Measurements from ENCODE around the gene RNF213. TPM values are rescaled to one million over a fixed set of nuclear protein-coding genes. Genes with fewer than 3 reads are reported as not detected.

Gene RNF213
- polyA plus RNA-seq, 3 donors from 2014 or later, result 12.7 to 117 (median 25.9) TPM

GRCh38 chr17:80352216-80352895, 91.7 kb downstream of the RNF213 start:
- DNase-seq, result no peak
- Mint-ChIP-seq H3K4me3 (no peak overlapping the region), H3K27me3 (ENCODE audit: low read depth in 3 of 3) (peaks cover 7 to 36% (median 25%) of the 10 kb centered on the region in 3 donors), H3K4me1 (peaks cover 0 to 2% of the 10 kb centered on the region in 2 donors), H3K9me3 (no peaks in the 10 kb centered on the region), H3K36me3 (peaks cover 42 to 70% (median 50%) of the 10 kb centered on the region in 3 donors), H3K27ac (peak overlapping the region in 2 of 6 donors; percentile 36 to 40)

- H3K4me3 Mint-ChIP-seq, result peak overlapping the region in 2 of 5 donors; percentile 23 to 49
- no peak for DNase-seq
Observed at GRCh38 chr17:80352991-80353665, 92.5 kb downstream of the RNF213 start.

GRCh38 chr17:80353718-80354275, 93.1 kb downstream of the RNF213 start:
- H3K4me1 Mint-ChIP-seq, result peaks cover 0 to 2% of the 10 kb centered on the region in 2 donors
- H3K9me3 Mint-ChIP-seq, result no peaks in the 10 kb centered on the region
- no peak overlapping the region for H3K4me3 Mint-ChIP-seq
- no peak for DNase-seq
- H3K36me3 Mint-ChIP-seq, result peaks cover 39 to 65% (median 45%) of the 10 kb centered on the region in 3 donors
- H3K27me3 Mint-ChIP-seq (ENCODE audit: low read depth in 3 of 3), result peaks cover 7 to 35% (median 20%) of the 10 kb centered on the region in 3 donors
- H3K27ac Mint-ChIP-seq, result no peak overlapping the region

More at GRCh38 chr17:80352991-80353665, 92.5 kb downstream of the RNF213 start:
- Mint-ChIP-seq H3K36me3 (peaks cover 41 to 68% (median 48%) of the 10 kb centered on the region in 3 donors), H3K4me1 (peaks cover 0 to 2% of the 10 kb centered on the region in 2 donors), H3K27me3 (ENCODE audit: low read depth in 3 of 3) (peaks cover 7 to 34% (median 23%) of the 10 kb centered on the region in 3 donors), H3K9me3 (no peaks in the 10 kb centered on the region), H3K27ac (no peak overlapping the region)

- Mint-ChIP-seq H3K27ac (peak overlapping the region in 1 of 6 donors; percentile 7), H3K4me1 (no peaks in the 10 kb centered on the region), H3K4me3 (no peak overlapping the region), H3K36me3 (peaks cover 34 to 63% (median 41%) of the 10 kb centered on the region in 3 donors), H3K27me3 (ENCODE audit: low read depth in 3 of 3) (peaks cover 7 to 32% (median 24%) of the 10 kb centered on the region in 3 donors), H3K9me3 (no peaks in the 10 kb centered on the region)
- no peak for DNase-seq
Observed at GRCh38 chr17:80354336-80354735, 93.7 kb downstream of the RNF213 start.

GRCh38 chr17:80356231-80356856, 95.7 kb downstream of the RNF213 start:
- Mint-ChIP-seq H3K9me3 (no peaks in the 10 kb centered on the region), H3K27me3 (ENCODE audit: low read depth in 3 of 3) (peaks cover 4 to 27% (median 27%) of the 10 kb centered on the region in 3 donors), H3K36me3 (peaks cover 34 to 62% (median 44%) of the 10 kb centered on the region in 3 donors), H3K27ac (peak overlapping the region in 1 of 6 donors; percentile 40), H3K4me3 (no peak overlapping the region), H3K4me1 (no peaks in the 10 kb centered on the region)
- DNase-seq, result no peak

- Mint-ChIP-seq H3K27me3 (ENCODE audit: low read depth in 3 of 3) (peaks cover 4 to 32% (median 29%) of the 10 kb centered on the region in 3 donors), H3K36me3 (peaks cover 36 to 63% (median 43%) of the 10 kb centered on the region in 3 donors), H3K4me3 (no peak overlapping the region), H3K27ac (peak overlapping the region in 1 of 6 donors; percentile 28), H3K4me1 (no peaks in the 10 kb centered on the region), H3K9me3 (no peaks in the 10 kb centered on the region)
- DNase-seq, result no peak
Observed at GRCh38 chr17:80358131-80358530, 97.5 kb downstream of the RNF213 start.

GRCh38 chr17:80358861-80359260, 98.2 kb downstream of the RNF213 start:
- H3K27ac Mint-ChIP-seq, result no peak overlapping the region
- no peaks in the 10 kb centered on the region for H3K9me3 Mint-ChIP-seq
- DNase-seq, result no peak
- H3K4me3 Mint-ChIP-seq, result no peak overlapping the region
- H3K27me3 Mint-ChIP-seq (ENCODE audit: low read depth in 3 of 3), result peaks cover 2 to 30% (median 30%) of the 10 kb centered on the region in 3 donors
- peaks cover 36 to 65% (median 45%) of the 10 kb centered on the region in 3 donors for H3K36me3 Mint-ChIP-seq
- H3K4me1 Mint-ChIP-seq, result no peaks in the 10 kb centered on the region

GRCh38 chr17:80359422-80360110, 98.9 kb downstream of the RNF213 start:
- Mint-ChIP-seq H3K4me3 (no peak overlapping the region), H3K9me3 (no peaks in the 10 kb centered on the region), H3K27ac (peak overlapping the region in 2 of 6 donors; percentile 47 to 60), H3K27me3 (ENCODE audit: low read depth in 3 of 3) (peaks cover 2 to 33% (median 27%) of the 10 kb centered on the region in 3 donors), H3K36me3 (peaks cover 36 to 62% (median 49%) of the 10 kb centered on the region in 3 donors), H3K4me1 (no peaks in the 10 kb centered on the region)
- no peak for DNase-seq

- H3K27me3 Mint-ChIP-seq (ENCODE audit: low read depth in 3 of 3), result peaks cover 5 to 29% (median 28%) of the 10 kb centered on the region in 3 donors
- H3K36me3 Mint-ChIP-seq, result peaks cover 36 to 66% (median 51%) of the 10 kb centered on the region in 3 donors
- H3K4me1 Mint-ChIP-seq, result no peaks in the 10 kb centered on the region
- H3K4me3 Mint-ChIP-seq, result no peak overlapping the region
- no peak for DNase-seq
- H3K27ac Mint-ChIP-seq, result peak overlapping the region in 2 of 6 donors; percentile 29 to 40
- no peaks in the 10 kb centered on the region for H3K9me3 Mint-ChIP-seq
Observed at GRCh38 chr17:80360396-80360795, 99.7 kb downstream of the RNF213 start.

GRCh38 chr17:80361495-80362220, 101.0 kb downstream of the RNF213 start:
- peak overlapping the region in 4 of 6 donors; percentile 17 to 37 (median 28) for H3K27ac Mint-ChIP-seq
- H3K9me3 Mint-ChIP-seq, result no peaks in the 10 kb centered on the region
- H3K36me3 Mint-ChIP-seq, result peaks cover 36 to 74% (median 48%) of the 10 kb centered on the region in 3 donors
- DNase-seq, result peak in 1 of 3 donors; percentile 17
- H3K4me3 Mint-ChIP-seq, result no peak overlapping the region
- H3K4me1 Mint-ChIP-seq, result no peaks in the 10 kb centered on the region
- H3K27me3 Mint-ChIP-seq (ENCODE audit: low read depth in 3 of 3), result peaks cover 3 to 28% (median 23%) of the 10 kb centered on the region in 3 donors

- no peak overlapping the region for H3K4me3 Mint-ChIP-seq
- no peak for DNase-seq
- no peak overlapping the region for H3K27ac Mint-ChIP-seq
- H3K36me3 Mint-ChIP-seq, result peaks cover 41 to 78% (median 51%) of the 10 kb centered on the region in 3 donors
- no peaks in the 10 kb centered on the region for H3K4me1 Mint-ChIP-seq
- no peaks in the 10 kb centered on the region for H3K9me3 Mint-ChIP-seq
- H3K27me3 Mint-ChIP-seq (ENCODE audit: low read depth in 3 of 3), result peaks cover 3 to 28% (median 23%) of the 10 kb centered on the region in 3 donors
Observed at GRCh38 chr17:80362428-80363119, 101.9 kb downstream of the RNF213 start.

GRCh38 chr17:80363120-80363515, 102.5 kb downstream of the RNF213 start:
- Mint-ChIP-seq H3K4me3 (no peak overlapping the region), H3K27ac (no peak overlapping the region), H3K36me3 (peaks cover 43 to 80% (median 52%) of the 10 kb centered on the region in 3 donors), H3K4me1 (no peaks in the 10 kb centered on the region), H3K9me3 (no peaks in the 10 kb centered on the region), H3K27me3 (ENCODE audit: low read depth in 3 of 3) (peaks cover 5 to 28% (median 23%) of the 10 kb centered on the region in 3 donors)
- no peak for DNase-seq
